ENCODE results near the gene FHIT.

Gene FHIT

GRCh38 chr3:61288446-61288845 lies 37.2 kb upstream of the FHIT start:
- Histone ChIP-seq H3K36me3 (no peaks in the 10 kb centered on the region), H3K4me3 (no peak overlapping the region), H3K27ac (no peak overlapping the region), H3K27me3 (no peaks in the 10 kb centered on the region), H3K4me1 (peaks cover 0 to 7% (median 3%) of the 10 kb centered on the region in 4 donors), H3K9me3 (no peaks in the 10 kb centered on the region)
- no peak for TF ChIP-seq CTCF (IDR thresholded peaks at IDR 0.05)
- intact Hi-C loops (cut with DNase I; ENCODE audit: low total_unique reads), result no loop called here
- DNase-seq, result no peak

GRCh38 chr3:61283876-61284275 lies 32.6 kb upstream of the FHIT start:
- no peaks in the 10 kb centered on the region for H3K9me3 ChIP-seq
- no peak overlapping the region for H3K27ac ChIP-seq
- no peaks in the 10 kb centered on the region for H3K27me3 ChIP-seq
- intact Hi-C loops (cut with DNase I; ENCODE audit: low total_unique reads), result no loop called here
- H3K4me1 ChIP-seq, result peaks cover 0 to 7% (median 3%) of the 10 kb centered on the region in 4 donors
- H3K36me3 ChIP-seq, result no peaks in the 10 kb centered on the region
- DNase-seq, result no peak
- TF ChIP-seq CTCF (IDR thresholded peaks at IDR 0.05), result no peak
- no peak overlapping the region for H3K4me3 ChIP-seq

GRCh38 chr3:61278713-61279112 lies 27.5 kb upstream of the FHIT start:
- no peak overlapping the region for H3K4me3 ChIP-seq
- no peaks in the 10 kb centered on the region for H3K27me3 ChIP-seq
- no peak for DNase-seq
- peaks cover 0 to 2% (median under 1%) of the 10 kb centered on the region in 4 donors for H3K4me1 ChIP-seq
- H3K9me3 ChIP-seq, result no peaks in the 10 kb centered on the region
- no peak for TF ChIP-seq CTCF (IDR thresholded peaks at IDR 0.05)
- H3K27ac ChIP-seq, result no peak overlapping the region
- intact Hi-C loops (cut with DNase I; ENCODE audit: low total_unique reads), result no loop called here
- H3K36me3 ChIP-seq, result no peaks in the 10 kb centered on the region

GRCh38 chr3:61277411-61277810 lies 26.2 kb upstream of the FHIT start:
- H3K27ac ChIP-seq, result no peak overlapping the region
- no peaks in the 10 kb centered on the region for H3K4me1 ChIP-seq
- intact Hi-C loops (cut with DNase I; ENCODE audit: low total_unique reads), result no loop called here
- no peak for DNase-seq
- no peaks in the 10 kb centered on the region for H3K9me3 ChIP-seq
- no peak for TF ChIP-seq CTCF (IDR thresholded peaks at IDR 0.05)
- H3K4me3 ChIP-seq, result no peak overlapping the region
- H3K27me3 ChIP-seq, result no peaks in the 10 kb centered on the region
- H3K36me3 ChIP-seq, result no peaks in the 10 kb centered on the region

GRCh38 chr3:61269435-61269834 lies 18.2 kb upstream of the FHIT start:
- H3K4me1 ChIP-seq, result no peaks in the 10 kb centered on the region
- H3K9me3 ChIP-seq, result no peaks in the 10 kb centered on the region
- no peaks in the 10 kb centered on the region for H3K36me3 ChIP-seq
- TF ChIP-seq CTCF (IDR thresholded peaks at IDR 0.05), result no peak
- H3K27ac ChIP-seq, result no peak overlapping the region
- H3K4me3 ChIP-seq, result no peak overlapping the region
- DNase-seq, result no peak
- intact Hi-C loops (cut with DNase I; ENCODE audit: low total_unique reads), result no loop called here
- no peaks in the 10 kb centered on the region for H3K27me3 ChIP-seq

- no peak for TF ChIP-seq CTCF (IDR thresholded peaks at IDR 0.05)
- no peak for DNase-seq
- intact Hi-C loops (cut with DNase I; ENCODE audit: low total_unique reads), result no loop called here
- no peaks in the 10 kb centered on the region for H3K36me3 ChIP-seq
- no peaks in the 10 kb centered on the region for H3K27me3 ChIP-seq
- H3K4me3 ChIP-seq, result no peak overlapping the region
- no peaks in the 10 kb centered on the region for H3K9me3 ChIP-seq
- H3K4me1 ChIP-seq, result no peaks in the 10 kb centered on the region
- H3K27ac ChIP-seq, result no peak overlapping the region
Observed at GRCh38 chr3:61268644-61269043, 17.4 kb upstream of the FHIT start.

All from tibial artery (tissue), 4 donors.